Stimulated activated CD4-positive, alpha-beta T cell treated with anti-CD3 and anti-CD28 coated beads, Interleukin-1b, Interleukin-23, amount 100 ng/mL, for 1 hour (primary cell): ENCODE measurements around the gene S100A1.
A peak's percentile ranks its signal among the peaks of the same experiment; 100 is the strongest.

Source experiments
- DNase-seq, 2 donors: peaks; one replicate each; pipeline ENCODE4 v3.0.0-alpha.2; 2020; ENCODE audit warnings: low read depth in 2 of 2

The S100A1 gene

DNA sequence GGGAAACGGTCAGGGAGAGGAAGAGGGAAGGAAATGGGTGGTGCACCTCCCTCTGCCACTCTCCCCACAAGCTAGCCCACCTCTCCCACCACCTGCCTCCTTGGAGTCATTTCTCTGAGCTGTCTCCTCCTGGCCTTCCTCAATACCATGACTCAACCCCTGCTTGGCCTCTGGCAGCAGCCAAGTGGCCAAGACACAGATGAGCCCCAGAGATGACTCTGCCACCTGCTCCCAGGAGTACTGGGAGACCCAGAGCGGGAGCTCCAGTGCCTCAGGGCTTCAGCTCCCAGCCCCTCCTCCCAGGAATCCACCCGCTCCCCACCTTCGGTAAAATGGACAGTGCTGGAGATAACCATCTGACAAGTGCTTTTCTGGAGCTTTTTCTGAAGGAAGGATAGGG lies 17.9 kb upstream of the S100A1 start:
- DNase-seq, result no peak

DNA sequence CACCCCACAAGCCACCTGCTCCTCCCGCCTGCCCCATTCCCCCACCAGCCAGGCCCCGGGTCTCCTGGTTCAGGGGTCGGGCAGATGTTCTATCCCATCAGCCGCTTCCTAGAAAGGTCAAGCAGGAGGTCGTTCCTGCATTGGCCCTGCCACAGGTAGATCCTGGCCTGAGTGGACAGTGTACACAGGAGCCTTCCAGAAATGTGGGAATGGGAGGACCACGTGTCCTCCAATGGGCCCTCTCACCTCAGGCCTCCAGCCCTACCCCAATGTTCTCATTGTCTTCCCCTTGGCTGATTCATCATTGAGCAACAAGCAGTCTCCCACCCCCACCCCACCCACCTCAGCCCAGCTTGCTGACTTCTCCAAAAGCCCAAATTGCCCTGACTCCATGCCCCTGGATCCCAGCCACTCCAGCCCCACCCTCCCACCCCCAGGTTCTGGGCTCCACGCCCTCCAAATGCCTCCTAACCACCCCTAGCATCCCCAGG lies 17.4 kb upstream of the S100A1 start:
- no peak for DNase-seq

DNA sequence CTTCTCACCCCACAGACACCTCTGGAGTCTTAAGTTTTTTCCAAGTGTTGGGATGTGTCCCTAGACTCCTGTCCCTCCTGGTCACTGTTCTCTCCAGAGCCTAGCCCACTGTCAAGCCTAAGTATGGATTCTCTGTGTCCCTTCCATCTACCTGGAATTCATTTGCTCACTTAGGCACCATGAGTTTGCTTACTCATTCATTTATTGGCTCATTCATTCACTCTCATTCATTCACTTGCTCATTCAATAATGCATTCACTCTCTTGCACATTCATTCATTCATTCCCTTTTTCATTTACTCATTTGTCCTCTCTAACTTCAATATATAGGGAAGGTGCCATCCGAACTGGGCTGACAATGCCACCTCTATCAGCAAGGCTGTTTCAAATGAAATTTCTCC lies 16.9 kb upstream of the S100A1 start:
- no peak for DNase-seq

DNA sequence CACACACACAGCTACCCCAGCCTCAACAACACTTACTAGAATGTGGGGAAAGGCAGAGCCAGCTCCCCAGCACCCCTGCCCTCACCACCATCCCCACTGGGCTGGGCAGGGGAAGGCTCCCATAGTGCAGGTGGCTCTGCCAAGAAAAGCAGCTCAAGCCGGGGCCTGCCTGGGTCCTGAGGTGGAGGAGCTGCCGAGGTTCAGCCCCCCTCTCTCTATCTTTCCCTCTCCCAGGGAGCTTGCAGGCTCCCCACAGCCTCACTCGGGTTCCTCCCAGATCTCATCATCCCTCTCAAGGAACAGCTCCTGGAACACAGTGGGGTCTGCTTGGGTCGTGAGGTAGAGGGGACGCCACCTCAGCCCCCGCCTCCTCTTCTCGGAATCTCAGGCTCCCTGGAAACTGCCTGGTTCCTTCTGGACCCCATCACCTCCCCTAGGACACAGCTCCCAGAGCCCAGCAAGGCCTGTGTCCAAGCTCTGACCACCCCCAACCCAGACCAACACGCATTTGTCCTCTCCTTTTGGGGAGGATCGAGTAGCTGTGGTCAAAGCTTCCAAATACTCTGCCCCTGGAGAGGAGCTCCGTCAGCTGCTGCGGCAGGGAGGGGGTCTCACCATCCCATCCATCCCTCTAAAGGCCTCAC lies 16.0 kb upstream of the S100A1 start:
- DNase-seq, result no peak

DNA sequence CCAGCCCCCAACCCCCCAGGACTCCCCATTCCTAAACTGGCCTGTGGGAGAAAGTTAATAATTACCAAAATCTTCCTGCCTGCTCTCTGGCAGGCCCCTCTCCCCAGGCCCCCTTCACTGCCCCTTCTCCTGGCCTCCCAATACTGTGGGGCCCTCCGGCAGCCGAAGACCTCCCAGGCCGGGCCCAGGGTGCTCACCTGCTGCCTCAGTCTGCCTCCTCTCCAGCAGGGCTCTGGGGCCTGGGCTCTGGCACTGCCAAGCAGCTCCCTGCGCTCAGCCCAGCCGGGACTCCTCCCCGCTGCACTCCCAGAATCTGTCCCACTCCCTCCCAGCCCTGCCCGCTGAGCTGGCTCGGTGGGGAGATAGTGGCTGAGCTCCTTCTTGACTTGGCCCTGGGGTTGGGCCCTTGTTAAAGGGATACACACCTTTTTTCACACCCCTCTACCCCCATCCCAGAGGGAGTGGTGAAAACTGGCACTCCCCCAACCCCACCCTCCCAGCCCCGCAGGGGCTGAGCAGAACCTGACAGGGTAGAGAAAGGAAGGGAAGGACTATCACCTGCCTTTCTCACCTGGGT lies 15.4 kb upstream of the S100A1 start, which contains the start of gene S100A16:
Gene S100A16 (minus strand): TSS at position 383 of the 577 bp plus-strand sequence. CDS start 4,986 bp downstream, outside the sequence.
- no peak for DNase-seq

DNA sequence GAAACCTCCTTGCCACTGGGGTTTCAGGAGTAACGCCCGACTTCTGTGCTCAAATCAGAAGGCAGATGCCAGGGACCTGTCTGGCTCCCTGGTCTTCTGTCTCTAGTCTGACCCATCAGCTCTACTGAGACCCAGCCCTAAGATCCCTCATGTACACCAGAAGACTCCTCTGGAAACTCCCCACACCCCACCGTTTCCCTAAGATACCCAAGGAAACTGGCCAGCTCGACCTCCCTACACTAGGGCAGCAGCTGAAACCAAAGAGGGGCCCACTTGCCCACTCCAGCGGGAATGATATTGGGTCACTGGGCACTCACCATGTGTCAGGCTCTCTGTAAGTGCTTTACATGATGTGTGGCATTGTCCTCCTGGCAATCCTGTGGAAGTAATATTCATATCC lies 14.8 kb upstream of the S100A1 start:
- DNase-seq, result no peak

DNA sequence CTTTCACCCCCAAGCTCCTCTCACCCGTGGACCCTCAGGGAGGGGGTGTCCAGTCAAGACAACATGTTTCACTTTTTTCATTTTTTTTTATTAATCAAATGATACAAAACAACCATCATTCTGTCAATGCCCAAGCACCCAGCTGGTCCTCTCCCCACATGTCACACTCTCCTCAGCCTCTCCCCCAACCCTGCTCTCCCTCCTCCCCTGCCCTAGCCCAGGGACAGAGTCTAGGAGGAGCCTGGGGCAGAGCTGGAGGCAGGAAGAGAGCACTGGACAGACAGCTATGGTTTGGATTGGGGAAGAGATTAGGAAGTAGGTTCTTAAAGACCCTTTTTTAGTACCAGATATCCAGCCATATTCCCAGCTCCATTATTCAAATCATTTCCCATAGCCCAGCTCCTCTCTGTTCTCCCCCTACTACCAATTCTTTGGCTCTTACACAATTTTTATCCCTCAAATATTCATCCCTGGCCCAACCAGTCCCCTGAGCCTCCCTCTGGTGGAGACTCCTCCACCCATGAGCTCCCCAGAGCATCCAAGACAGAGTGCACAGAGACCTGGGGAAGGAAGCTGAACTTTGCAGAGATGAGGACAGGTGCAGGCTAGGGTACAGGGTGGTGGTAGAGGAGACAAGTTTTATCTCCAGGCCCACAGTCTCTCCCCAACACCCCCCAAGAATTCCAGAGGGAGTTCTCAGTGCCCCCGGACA lies 13.9 kb upstream of the S100A1 start:
- no peak for DNase-seq

DNA sequence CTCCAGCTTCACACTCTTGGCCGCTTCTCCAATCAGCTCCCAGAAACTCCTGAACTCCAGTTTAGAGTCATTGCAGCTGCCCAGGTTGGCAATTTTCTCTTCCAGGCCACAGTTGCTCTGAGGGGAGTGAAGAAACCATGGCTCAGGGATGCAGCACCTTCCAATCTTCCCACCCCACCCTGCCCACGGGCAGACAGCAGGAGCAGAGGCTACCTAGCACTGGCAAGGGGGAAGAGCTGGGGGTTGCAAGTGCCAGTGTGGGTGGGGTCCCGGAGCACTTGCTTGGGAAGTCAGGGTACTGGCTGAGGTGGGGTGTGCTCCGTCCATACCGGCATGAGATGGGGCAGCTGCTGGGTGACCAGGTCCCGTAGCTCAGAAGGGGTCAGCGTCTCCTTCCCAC lies 13.3 kb upstream of the S100A1 start:
- DNase-seq, result no peak

DNA sequence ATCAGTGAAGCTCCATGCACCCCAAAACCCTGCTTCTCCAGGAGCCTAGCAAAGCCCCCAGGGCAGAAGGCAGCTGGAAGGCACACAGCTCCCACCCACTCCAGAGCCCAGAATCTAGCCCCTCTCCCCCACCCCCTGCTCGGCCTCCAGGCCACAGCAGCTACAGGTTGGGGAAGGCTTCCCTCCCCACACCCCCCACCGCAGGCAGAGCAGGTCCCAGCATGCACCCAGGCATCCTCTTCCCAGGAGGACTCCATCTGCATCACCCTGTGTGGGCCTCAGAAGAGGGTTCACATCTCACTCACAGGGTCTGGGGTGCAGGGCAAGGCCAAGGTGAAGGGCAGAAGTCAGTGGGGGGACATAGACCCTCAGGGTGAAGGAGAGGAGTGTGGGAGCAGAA lies 12.8 kb upstream of the S100A1 start:
- DNase-seq, result no peak

DNA sequence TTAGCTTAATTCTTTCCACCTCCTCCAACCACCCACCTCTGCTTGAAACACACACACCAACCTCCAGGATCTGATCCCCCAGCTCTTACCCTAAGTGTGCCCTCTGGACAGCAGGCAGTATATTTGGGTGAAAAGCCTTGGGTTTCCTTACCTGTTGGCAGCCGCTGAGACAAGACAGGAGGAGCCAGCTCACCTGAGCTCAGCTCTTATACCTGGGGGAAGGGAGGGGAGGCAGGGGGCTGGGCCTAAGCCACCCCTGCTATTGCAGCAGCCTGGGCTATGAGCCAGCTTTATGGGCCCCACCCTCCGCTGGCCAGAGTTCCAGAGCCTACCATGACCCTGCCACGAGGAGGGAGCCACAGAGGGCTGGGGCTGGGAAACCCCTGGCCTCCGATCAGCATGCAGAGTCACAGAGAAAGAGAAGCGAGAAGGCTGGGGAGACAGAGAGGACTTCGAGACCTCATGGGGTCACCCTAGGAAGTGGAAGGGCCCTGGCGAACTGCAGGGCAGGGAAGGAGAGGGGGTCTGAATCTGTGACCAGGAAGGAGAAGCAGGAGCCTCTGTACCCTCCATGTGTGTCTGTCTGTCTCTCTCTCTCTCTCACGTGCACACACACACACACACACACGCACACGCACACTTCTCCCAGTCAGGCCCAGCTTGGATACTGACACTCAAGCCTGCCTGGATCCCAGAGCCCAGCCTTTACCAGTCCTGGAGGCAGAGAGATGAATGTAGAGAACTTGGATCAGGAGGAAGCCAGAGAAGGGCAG lies 11.9 kb upstream of the S100A1 start, which contains the start of gene S100A14:
Gene S100A14 (minus strand): TSS at position 182 of the 773 bp plus-strand sequence. CDS start 467 bp downstream, outside the sequence.
- no peak for DNase-seq

DNA sequence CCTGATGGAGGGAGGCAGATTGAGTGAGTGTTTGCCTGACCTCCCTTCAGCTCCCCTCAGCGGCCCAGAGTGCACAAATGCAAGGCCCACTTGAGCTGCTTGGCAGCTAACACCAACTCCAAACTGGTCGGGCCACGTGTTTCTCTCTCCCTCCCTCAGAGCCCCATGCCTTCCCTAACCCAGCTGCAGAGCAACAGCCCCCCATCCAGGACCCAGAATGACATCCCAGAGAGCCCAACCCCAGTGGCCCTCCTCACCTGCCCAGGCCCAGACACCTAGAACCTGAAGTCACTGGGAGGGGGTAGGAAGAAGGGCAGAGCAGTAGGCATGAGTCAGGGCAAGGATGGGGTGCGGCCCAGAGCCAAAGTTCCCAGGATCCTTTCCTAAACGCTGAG lies 11.3 kb upstream of the S100A1 start:
- DNase-seq, result no peak

DNA sequence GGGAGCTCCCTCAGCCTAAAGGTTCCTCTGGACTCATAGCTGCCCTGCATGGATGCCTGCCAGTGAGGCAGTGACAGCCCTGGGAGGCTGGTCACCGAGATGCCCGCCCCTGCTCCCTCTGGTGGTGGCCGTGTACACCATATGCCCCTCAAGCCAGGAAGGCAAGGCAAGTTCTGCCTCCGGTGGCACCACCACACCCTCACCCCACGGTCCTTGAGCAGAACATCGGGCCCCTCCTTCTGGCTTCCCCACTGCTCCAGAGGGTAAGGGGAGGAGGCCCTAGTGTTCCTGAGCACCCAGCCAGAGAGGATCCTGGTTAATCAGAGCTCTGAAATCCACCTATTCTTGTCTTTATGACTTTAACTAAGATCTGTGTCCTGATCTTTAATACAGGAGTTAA lies 10.6 kb upstream of the S100A1 start:
- DNase-seq, result peak in 1 of 2 donors; percentile 11

DNA sequence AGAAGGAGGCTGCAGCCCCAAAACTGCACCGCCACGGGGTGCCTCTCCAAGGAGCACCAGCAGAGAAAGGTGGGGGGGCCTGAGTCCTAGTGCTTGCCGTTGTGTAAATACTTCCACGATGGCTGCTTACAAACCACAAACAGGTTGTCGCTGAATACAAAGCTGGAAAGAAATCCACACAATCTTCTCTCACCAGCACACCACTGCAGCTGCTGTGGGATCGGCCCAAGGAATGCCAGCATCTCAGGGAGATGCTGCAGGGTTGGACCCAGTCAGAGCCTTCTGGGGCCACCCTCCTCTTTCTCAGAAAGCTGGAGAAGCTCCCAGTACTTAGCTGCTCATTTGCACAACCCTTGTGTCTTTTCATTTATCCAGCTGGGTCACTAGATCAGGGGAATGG lies 9.1 kb upstream of the S100A1 start:
- no peak for DNase-seq

DNA sequence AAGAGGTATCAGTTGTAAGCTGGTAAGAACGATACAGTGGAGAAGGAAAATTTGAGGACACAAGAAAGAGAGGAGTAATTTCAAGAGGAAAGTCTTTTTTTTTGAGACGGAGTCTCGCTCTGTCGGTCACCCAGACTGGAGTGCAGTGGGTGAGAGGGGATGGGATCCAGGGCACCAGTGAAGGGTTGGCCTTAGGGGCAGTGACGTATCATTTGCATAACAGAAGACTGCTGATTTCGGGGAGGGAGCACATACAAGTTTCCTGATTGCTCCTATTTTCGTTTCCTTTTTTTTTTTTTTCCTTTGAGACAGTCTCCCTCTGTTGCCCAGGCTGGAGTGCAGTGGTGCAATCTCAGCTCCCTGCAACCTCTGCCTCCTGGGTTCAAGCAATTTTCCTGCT lies 5.1 kb upstream of the S100A1 start:
- DNase-seq, result no peak

DNA sequence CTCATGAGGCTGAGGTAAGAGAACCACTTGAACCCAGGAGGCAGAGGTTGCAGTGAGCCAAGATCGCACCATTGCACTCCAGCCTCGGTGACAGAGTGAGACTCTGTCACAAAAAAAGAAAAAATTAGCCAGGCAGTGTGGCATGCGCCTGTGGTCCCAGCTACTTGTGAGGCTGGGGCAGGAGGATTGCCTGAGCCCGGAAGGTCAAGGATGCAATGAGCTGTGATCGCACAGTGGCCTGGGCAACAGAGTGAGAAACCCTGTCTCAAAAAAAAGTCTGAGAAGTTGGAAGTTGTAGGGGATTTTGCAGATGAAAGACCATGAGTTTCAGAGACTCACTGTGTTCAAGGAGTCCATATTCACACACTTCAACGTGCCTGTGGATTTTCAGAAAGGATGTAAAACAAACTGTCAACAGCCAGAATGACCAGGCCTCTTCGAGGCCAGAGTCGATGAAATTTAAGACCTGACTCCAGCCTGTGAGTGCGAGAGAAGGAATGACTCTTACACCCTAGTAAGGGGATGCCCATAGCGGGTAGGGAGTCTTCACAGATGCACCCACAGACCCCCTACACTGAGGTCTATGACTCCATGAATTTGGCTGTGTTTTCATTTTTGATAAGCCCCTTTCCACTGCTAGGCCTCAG lies 3.1 kb upstream of the S100A1 start:
- no peak for DNase-seq

DNA sequence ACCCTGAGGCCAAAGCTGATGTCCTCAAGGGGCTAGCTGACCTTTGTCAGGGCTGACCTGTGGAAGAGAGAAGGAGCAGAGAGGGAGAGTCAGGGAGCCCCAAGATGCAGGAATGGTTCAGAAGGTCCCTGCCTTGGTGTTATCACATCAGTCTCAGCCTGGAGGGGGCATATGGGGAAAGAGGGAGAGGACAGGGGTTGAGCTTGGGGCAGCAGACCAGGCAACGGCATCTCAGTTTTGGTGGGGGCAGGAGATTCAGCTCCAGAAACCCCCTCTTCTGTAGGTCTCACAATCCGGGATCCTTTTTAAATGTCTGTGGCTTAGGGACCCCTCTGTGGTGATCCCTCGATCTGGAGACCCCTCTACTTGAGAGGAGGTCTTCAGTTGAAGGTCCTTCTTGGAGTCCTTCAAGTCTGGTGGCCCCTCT lies 1.7 kb upstream of the S100A1 start:
- no peak for DNase-seq

DNA sequence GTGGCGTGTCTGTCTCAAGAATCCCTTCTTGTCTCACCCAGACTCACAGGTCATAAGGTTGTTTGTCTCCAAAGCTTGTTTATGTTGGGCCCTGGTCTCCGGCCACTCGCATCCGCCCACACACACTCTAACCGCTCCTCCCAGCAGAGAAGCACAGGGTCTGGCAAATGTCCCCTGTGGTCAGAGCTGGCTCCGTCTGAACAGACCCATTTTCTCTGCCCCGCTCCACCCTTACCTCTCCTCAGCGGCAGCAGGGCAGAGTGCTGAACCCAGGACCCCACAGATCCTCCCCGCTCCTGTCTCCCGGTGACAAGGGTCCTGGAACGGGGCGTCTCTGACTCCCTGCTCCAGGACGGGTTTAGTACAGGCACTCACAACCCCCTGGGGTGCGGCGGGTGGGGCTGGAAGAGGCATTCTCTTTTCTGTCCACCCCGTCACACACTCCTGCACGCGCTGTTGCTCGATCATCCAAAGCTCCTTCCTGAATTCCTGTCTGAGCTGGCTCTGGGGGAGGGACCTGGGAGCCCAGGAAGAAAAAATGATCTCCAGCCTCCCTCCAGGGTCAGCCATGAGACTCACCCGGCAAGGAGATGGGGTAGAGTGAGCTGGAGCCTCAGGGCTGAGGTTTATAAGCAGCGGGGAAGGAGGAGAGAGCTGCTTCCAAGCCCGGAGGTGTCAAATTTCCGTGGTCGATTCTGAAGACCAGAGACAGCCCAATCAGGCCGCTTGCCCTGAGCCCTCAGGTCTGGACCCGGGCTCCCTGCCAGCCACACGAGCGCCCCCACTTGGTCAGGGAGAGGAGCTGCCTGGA lies 1.1 kb upstream of the S100A1 start, which contains the start of gene S100A13:
Gene S100A13 (minus strand): TSS at position 602 of the 811 bp plus-strand sequence. CDS start 1,033 bp downstream, outside the sequence.
- no peak for DNase-seq

DNA sequence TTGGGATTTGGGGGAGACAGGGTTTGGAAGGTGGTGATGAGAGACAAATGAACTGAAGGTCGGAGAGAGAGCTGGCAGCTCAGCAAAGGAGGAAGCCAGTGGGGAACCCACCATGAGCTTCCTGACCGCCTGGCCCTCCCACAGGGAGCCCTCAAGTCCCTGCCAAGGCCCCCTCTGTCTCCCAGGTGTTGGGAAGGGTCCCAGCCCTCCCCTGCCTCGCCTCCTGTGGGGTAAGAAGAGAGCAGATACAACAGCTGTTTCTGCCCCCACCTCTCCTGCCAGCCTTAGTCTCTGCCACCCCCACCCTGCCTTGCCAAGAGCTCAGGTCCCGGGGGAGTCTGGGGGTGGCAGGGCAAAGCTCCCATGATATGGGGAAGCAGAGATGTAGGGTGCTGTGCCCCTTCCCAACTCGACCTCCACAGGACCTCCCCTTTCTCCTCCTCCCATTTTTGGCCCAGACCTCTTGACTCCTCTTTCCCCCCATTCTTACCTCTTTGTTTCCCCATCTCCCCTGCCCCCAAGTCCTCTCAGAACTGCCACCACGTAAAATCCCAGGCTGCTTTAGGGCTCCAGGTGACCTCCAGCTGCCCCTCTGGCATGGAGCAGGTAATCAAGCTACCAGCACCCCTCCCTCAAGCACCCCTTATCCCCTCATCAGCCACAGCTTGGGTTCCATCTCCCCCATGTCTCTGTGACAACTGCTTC lies 556 bp downstream of the S100A1 start:
- DNase-seq, result no peak

DNA sequence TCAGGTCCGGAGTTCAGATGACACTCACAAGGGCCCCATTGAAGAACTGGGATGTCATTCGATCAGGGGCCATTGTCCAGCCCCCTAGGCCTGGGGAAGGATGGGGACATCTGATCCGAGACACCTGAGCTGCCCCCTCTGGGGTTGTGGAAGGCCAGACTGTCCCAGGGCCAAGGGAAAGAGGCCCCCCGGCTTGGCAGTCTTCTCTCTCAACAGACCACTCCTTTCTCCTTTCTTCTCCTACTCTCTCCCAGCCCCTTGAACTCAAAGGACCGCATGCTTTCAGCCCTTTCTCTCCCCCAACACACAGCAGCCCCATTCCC lies 1.1 kb downstream of the S100A1 start:
- no peak for DNase-seq

DNA sequence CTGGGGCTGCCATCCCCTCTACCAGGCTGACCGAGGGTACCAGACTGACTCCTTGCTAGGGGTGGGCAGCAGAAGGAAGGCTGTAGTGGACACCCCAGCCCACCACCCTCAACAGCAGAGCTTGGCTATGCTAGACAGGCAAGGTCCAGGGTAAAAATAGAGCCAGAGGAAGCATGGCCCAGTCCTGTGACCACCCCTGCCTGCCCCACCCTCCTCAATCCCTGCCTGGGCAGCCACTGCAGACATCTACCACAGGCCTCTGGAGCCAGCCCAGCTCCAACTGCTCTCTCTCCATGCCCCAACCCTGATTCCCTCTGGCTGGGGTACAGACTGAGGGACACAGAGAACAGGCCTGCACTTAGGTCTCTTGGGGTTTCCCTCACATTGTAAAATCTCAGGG lies 1.7 kb downstream of the S100A1 start:
- no peak for DNase-seq
